B cell (primary cell): ENCODE measurements around the gene NDST1. TPM values are rescaled to one million over a fixed set of nuclear protein-coding genes. Genes with fewer than 3 reads are reported as not detected.

Experiments
- ATAC-seq: fragments of 200-7000 bp; cut with Tn5 transposase; one replicate; pipeline ENCODE4 v1.10.0; 2021; ENCODE audit warnings: low read depth, mild to moderate bottlenecking, moderate number of reproducible peaks, moderate library complexity
- CTCF ChIA-PET: fragments of 350-600 bp; sonication (Branson Sonifier 250); formaldehyde crosslinking; loops from one replicate; lab custom pipeline; 2021; ENCODE audit warnings: antibody characterized with exemption, inconsistent platforms; lab: Charles Lee
- POLR2A ChIA-PET: fragments of 350-600 bp; sonication (Branson Sonifier 250); formaldehyde crosslinking; loops from one replicate; lab custom pipeline; 2021; ENCODE audit warnings: antibody characterized with exemption; lab: Charles Lee
- DNase-seq: peaks from one replicate; pipeline ENCODE4 v3.0.0; 2013
- H2AFZ ChIP-seq: 2 replicates; pipeline ENCODE4 v1.6.1; 2012; ENCODE audit warnings: mild to moderate bottlenecking, low read depth, low read length; ENCODE audit not compliant: insufficient read depth, poor library complexity, severe bottlenecking
- H3K27ac ChIP-seq, 2 donors: 1 replicate in 1 of 2; 2 replicates in 1 of 2; pipeline ENCODE4 v1.5.1; 2012 to 2013; ENCODE audit warnings: low read length in 2 of 2, mild to moderate bottlenecking in 2 of 2, moderate library complexity in 1 of 2
- H3K27me3 ChIP-seq, 4 experiments: fragments of 200-600 bp in 1 of 4; sonication (generic) in 1 of 4; replicated peaks in 1 of 4; 1 replicate in 2 of 4; 2 replicates in 2 of 4; pipeline versions ENCODE4 v1.6.1 to v1.7.0; 2013 to 2016; ENCODE audit warnings: low read length in 3 of 4, mild to moderate bottlenecking in 2 of 4, mixed read lengths in 1 of 4, moderate library complexity in 1 of 4; ENCODE audit not compliant: insufficient read depth in 4 of 4, control insufficient read depth in 3 of 4; ENCODE audit errors: control extremely low read depth in 1 of 4
- H3K36me3 ChIP-seq, 2 experiments: replicated peaks in 1 of 2; 1 replicate in 1 of 2; 2 replicates in 1 of 2; pipeline versions ENCODE4 v1.6.1 to v1.7.1; 2013; ENCODE audit warnings: low read length in 1 of 2; ENCODE audit not compliant: insufficient read depth in 2 of 2, control insufficient read depth in 1 of 2; ENCODE audit errors: control extremely low read depth in 1 of 2, extremely low read depth in 1 of 2
- H3K4me1 ChIP-seq, 2 donors: fragments of 200-600 bp in 1 of 2; sonication (generic) in 1 of 2; 1 replicate in 1 of 2; 2 replicates in 1 of 2; pipeline versions ENCODE4 v1.5.1 to v1.6.1; 2013 to 2017; ENCODE audit warnings: low read length in 2 of 2; ENCODE audit not compliant: control insufficient read depth in 2 of 2, insufficient read depth in 2 of 2
- H3K4me2 ChIP-seq: replicated peaks from 2 replicates; pipeline ENCODE3; 2012; ENCODE audit warnings: mild to moderate bottlenecking, low read depth, low read length; ENCODE audit not compliant: poor library complexity, severe bottlenecking
- H3K4me3 ChIP-seq, 5 experiments: fragments of 200-600 bp in 1 of 5; sonication (generic) in 1 of 5; 1 replicate in 3 of 5; 2 replicates in 2 of 5; pipeline versions ENCODE4 v1.5.1 to v1.7.0; 2011 to 2016; ENCODE audit warnings: low read length in 4 of 5, mild to moderate bottlenecking in 4 of 5, low read depth in 2 of 5, control low read depth in 1 of 5, moderate library complexity in 1 of 5; ENCODE audit not compliant: insufficient read depth in 1 of 5; ENCODE audit errors: control extremely low read depth in 1 of 5, extremely low read depth in 1 of 5
- H3K79me2 ChIP-seq: fragments of 200-600 bp; sonication (generic); one replicate; pipeline ENCODE4 v1.6.0; 2016; ENCODE audit warnings: low read length; ENCODE audit not compliant: control insufficient read depth, insufficient read depth
- H3K9ac ChIP-seq: fragments of 200-600 bp; sonication (generic); 2 replicates; pipeline ENCODE4 v1.6.1; 2017; ENCODE audit warnings: mild to moderate bottlenecking, low read length, moderate library complexity
- H3K9me3 ChIP-seq, 3 donors: one replicate each; pipeline versions ENCODE4 v1.6.1 to v1.7.1; 2013; ENCODE audit warnings: low read length in 2 of 3; ENCODE audit not compliant: control insufficient read depth in 2 of 3, insufficient read depth in 1 of 3; ENCODE audit errors: control extremely low read depth in 1 of 3
- H4K20me1 ChIP-seq: 2 replicates; pipeline ENCODE4 v1.6.0; 2012; ENCODE audit warnings: mild to moderate bottlenecking, low read length; ENCODE audit not compliant: insufficient read depth, control insufficient read depth, poor library complexity, severe bottlenecking
- H3K27ac Mint-ChIP-seq: one replicate; pipeline ENCODE4 v1.8.0; 2021; ENCODE audit warnings: mixed read lengths
- H3K27me3 Mint-ChIP-seq: one replicate; pipeline ENCODE4 v1.8.0; 2021; ENCODE audit warnings: mixed read lengths
- H3K4me1 Mint-ChIP-seq: one replicate; pipeline ENCODE4 v1.8.0; 2021; ENCODE audit warnings: mixed read lengths
- H3K4me3 Mint-ChIP-seq: one replicate; pipeline ENCODE4 v1.8.0; 2021; ENCODE audit warnings: mixed read lengths
- H3K9me3 Mint-ChIP-seq: one replicate; pipeline ENCODE4 v1.8.0; 2022; ENCODE audit warnings: mixed read lengths; ENCODE audit not compliant: insufficient read depth
- EZH2 ChIP-seq: IDR thresholded peaks from 2 replicates; pipeline ENCODE4 v1.6.1; 2012; ENCODE audit warnings: borderline replicate concordance, low read depth, mild to moderate bottlenecking, moderate library complexity, low read length; ENCODE audit not compliant: insufficient read depth, poor library complexity, severe bottlenecking
- WGBS: methylation state at CpG from one replicate; pipeline ENCODE4 v1.1.5; 2013; ENCODE audit warnings: missing lambda C conversion rate; ENCODE audit not compliant: insufficient coverage; 5-methylcytosine and 5-hydroxymethylcytosine counted together
- intact Hi-C: fragments of 100-400 bp; cut with micrococcal nuclease; formaldehyde crosslinking; loops from one replicate; pipeline ENCODE4 v1.10.0; 2022
- polyA plus RNA-seq: library from polyadenylated mRNA; depleted of rRNA; stranded (reverse); fragments of >200 nt; gene quantifications from 2 replicates; pipeline ENCODE4 v1.2.3, GENCODE V29; 2012
- total RNA-seq, 2 donors: library from RNA; stranded (reverse); fragments of 120-200 nt in 1 of 2; gene quantifications; 1 replicate in 1 of 2; 2 replicates in 1 of 2; pipeline versions ENCODE4 v1.2.3 to v1.2.4, GENCODE V29; 2013 to 2022
- TF ChIP-seq, protein P1 (sequence below): fragments of 200-600 bp; IDR thresholded peaks from one replicate; pipeline ENCODE4 v1.8.0; 2022; ENCODE audit warnings: antibody characterized with exemption, mild to moderate bottlenecking

The NDST1 gene
- total and polyA plus RNA-seq, 2 donors (not counting 1 experiment from before 2014, with no cell fraction given) = 4.3 to 7.0 TPM

DNA sequence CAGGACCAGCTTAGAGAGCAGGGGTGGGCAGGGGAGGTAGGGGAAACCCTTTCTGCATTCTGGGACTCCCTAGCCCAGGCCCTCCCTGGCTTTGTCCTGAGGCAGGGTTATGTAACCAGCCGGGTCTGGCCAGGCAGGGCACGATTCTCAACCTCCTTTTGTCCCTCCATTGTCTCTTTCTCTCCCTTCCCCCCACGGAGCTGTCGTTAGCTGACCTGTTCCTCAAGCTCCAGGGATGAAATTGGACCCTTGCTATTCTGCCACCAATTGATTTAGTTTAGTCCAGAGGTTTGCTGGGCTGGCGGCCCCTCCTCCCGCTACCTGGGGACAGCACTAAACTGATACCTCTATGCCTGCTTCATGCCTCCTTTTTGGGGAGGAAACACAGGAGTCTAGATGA, 9.4 kb upstream of the NDST1 start:
- H3K27me3 ChIP-seq = no peaks in the 10 kb centered on the region
- CTCF ChIA-PET = interaction anchor here (0.6 to 1.6 kb wide), 3 partner anchors 9 to 16 kb away, joined by 3 to 7 read pairs (median 4); no protein-coding TSS in a partner anchor

DNA sequence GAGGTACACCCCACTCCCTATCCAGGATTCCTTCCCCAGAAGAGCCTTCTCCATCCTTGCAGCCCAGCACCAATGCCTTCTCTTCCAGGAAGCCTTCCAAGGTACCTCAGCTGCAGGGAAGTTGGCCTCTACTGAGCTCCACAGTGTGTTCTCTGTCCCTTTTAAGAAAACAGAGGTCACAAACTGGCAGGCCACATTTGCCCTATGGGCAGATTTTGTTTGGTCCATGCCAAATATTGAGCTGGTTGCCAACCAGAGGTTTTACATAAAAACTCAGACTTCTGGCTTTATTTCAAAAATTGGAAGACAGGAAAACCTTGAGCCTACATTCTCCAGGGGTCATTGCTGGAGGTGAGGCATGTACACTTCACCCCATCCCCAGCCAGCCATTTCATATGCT, 9.0 kb upstream of the NDST1 start:
- intact Hi-C loops = no loop called here
- Mint-ChIP-seq H3K27me3 (no peaks in the 10 kb centered on the region), H3K4me3 (no peak overlapping the region), H3K4me1 (peaks cover 12% of the 10 kb centered on the region), H3K27ac (no peak overlapping the region), H3K9me3 (no peaks in the 10 kb centered on the region)
- ChIA-PET POLR2A (no interaction called here), CTCF (interaction anchor here (0.7 kb wide), 1 partner anchor 9 kb away, joined by 4 read pairs; no protein-coding TSS in a partner anchor)
- no peak overlapping the region for H3K4me3 ChIP-seq
- DNase-seq (no peak), ATAC-seq (no peak)
- H3K36me3 ChIP-seq = no peaks in the 10 kb centered on the region
- no peaks in the 10 kb centered on the region for H3K9me3 ChIP-seq
- H3K4me2 ChIP-seq = no peak overlapping the region
- H3K9ac ChIP-seq = no peak overlapping the region
- H4K20me1 ChIP-seq = no peaks in the 10 kb centered on the region
- no peak for TF ChIP-seq EZH2
- TF ChIP-seq, protein P1, sequence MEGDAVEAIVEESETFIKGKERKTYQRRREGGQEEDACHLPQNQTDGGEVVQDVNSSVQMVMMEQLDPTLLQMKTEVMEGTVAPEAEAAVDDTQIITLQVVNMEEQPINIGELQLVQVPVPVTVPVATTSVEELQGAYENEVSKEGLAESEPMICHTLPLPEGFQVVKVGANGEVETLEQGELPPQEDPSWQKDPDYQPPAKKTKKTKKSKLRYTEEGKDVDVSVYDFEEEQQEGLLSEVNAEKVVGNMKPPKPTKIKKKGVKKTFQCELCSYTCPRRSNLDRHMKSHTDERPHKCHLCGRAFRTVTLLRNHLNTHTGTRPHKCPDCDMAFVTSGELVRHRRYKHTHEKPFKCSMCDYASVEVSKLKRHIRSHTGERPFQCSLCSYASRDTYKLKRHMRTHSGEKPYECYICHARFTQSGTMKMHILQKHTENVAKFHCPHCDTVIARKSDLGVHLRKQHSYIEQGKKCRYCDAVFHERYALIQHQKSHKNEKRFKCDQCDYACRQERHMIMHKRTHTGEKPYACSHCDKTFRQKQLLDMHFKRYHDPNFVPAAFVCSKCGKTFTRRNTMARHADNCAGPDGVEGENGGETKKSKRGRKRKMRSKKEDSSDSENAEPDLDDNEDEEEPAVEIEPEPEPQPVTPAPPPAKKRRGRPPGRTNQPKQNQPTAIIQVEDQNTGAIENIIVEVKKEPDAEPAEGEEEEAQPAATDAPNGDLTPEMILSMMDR = no peak
- H3K4me1 ChIP-seq = peaks cover 7 to 11% of the 10 kb centered on the region in 2 donors
- no peaks in the 10 kb centered on the region for H3K27me3 ChIP-seq
- H3K79me2 ChIP-seq = peaks cover 22% of the 10 kb centered on the region
- no peak overlapping the region for H2AFZ ChIP-seq
- no peak overlapping the region for H3K27ac ChIP-seq

More for the DNA sequence above, 9.4 kb upstream of the NDST1 start:
- TF ChIP-seq, protein P1 = no peak
- no peak for TF ChIP-seq EZH2
- Histone ChIP-seq H3K36me3 (no peaks in the 10 kb centered on the region), H3K4me2 (no peak overlapping the region), H3K9me3 (no peaks in the 10 kb centered on the region), H4K20me1 (no peaks in the 10 kb centered on the region), H3K4me1 (peaks cover 7 to 11% of the 10 kb centered on the region in 2 donors), H3K79me2 (peaks cover 22% of the 10 kb centered on the region), H2AFZ (no peak overlapping the region), H3K4me3 (no peak overlapping the region), H3K9ac (no peak overlapping the region), H3K27ac (no peak overlapping the region)
- Mint-ChIP-seq H3K4me1 (peaks cover 12% of the 10 kb centered on the region), H3K27ac (no peak overlapping the region), H3K27me3 (no peaks in the 10 kb centered on the region), H3K9me3 (no peaks in the 10 kb centered on the region), H3K4me3 (no peak overlapping the region)
- POLR2A ChIA-PET = no interaction called here
- no peak for DNase-seq
- no peak for ATAC-seq
- intact Hi-C loops = no loop called here
- 84% methylated on average over 6 of the region's 6 CpGs for WGBS
